ENCODE results near the gene IFI35.
"Not testable (repeated sequence)": the region's sequence is repeated elsewhere in the genome, so short reads cannot be mapped to it uniquely, and the experiment has no call there.

IFI35 gene

GRCh38 chr17:42997984-42998938 lies 8.3 kb upstream of the IFI35 start, which contains the start of gene RPL27:
TSS of gene RPL27 (plus strand) at chr17:42998419. CDS start at chr17:42998751, 332 bp downstream.
- peak; percentile 94 for DNase-seq (ENCODE audit: low read depth)

DNA sequence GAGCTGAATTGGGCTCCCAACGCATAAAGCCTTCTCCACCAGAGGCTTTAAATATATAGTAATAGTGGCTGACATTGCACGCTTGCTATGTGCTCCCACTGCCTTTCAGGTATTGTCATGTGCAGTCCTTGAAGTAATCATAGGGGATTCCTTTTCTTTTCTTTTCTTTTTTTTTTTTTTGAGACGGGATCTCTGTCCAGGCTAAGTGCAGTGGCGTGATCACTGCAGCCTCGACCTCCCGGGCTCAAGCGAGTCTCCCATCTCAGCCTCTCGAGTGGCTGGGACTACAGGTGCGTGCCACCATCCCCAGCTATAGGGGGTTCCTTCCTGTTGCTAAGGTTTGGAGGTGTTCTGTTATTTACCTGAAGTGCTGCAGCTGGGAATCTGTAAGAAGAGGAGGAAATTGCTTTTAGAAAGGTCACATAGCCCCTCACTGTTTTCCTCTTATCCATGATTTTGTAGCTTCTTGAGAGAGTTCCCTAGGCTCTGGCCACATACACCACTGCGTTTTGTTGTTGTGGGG lies 7.5 kb upstream of the IFI35 start:
- DNase-seq (ENCODE audit: low read depth), result no peak

DNA sequence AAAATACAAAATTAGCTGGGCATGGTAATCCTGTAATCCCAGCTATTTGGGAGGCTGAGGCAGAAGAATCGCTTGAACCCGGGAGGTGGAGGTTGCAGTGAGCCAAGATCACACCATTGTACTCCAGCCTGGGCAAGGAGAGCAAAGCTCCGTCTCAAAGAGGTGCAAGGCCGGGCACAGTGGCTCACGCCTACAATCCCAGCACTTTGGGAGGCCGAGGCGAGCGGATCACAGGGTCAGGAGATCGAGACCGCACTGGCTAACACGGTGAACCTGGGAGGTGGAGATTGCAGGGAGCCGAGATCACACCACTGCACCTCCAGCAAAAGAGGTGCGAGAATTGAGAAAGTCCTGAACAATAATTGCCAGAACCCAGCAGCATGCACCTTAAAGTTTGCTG lies 5.7 kb upstream of the IFI35 start:
- DNase-seq (ENCODE audit: low read depth), result not testable (repeated sequence)

GRCh38 chr17:43003542-43004172 lies 2.9 kb upstream of the IFI35 start:
- DNase-seq (ENCODE audit: low read depth), result no peak

- no peak for DNase-seq (ENCODE audit: low read depth)
Measured at GRCh38 chr17:43010667-43011308, 4.2 kb downstream of the IFI35 start.

GRCh38 chr17:43011728-43012472 lies 5.3 kb downstream of the IFI35 start:
- DNase-seq (ENCODE audit: low read depth), result no peak

- no peak for DNase-seq (ENCODE audit: low read depth)
Measured at GRCh38 chr17:43013296-43013695, 6.7 kb downstream of the IFI35 start.

DNA sequence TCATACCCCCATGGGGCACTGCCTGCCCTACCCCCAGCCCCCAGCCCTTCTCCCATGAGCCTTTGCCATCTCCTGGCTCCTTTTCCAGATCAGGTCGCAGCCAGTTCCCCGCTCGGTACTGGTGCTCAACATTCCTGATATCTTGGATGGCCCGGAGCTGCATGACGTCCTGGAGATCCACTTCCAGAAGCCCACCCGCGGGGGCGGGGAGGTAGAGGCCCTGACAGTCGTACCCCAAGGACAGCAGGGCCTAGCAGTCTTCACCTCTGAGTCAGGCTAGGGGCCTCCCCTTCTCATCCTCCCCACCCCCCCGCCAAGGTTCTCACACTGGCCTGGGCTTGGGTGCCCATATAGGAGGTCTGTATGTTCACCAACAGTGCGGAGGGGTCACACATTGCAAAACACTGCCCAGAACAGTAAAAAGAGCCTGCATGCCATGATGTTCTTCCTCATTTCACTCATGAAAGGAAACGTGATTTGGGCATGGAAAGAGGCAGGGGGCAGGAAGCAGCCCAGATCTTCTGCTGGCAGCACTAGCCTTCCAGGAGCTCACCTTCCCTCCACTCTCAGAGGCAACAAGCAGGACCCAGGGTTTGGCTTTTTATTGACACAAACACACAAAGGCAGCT lies 7.5 kb downstream of the IFI35 start:
- no peak for DNase-seq (ENCODE audit: low read depth)

GRCh38 chr17:43014649-43015542 lies 8.3 kb downstream of the IFI35 start:
- DNase-seq (ENCODE audit: low read depth), result no peak

- DNase-seq (ENCODE audit: low read depth), result no peak
Measured at GRCh38 chr17:43015579-43015978, 9.0 kb downstream of the IFI35 start.

- DNase-seq (ENCODE audit: low read depth), result no peak
Measured at GRCh38 chr17:43016216-43016615, 9.6 kb downstream of the IFI35 start.

DNA sequence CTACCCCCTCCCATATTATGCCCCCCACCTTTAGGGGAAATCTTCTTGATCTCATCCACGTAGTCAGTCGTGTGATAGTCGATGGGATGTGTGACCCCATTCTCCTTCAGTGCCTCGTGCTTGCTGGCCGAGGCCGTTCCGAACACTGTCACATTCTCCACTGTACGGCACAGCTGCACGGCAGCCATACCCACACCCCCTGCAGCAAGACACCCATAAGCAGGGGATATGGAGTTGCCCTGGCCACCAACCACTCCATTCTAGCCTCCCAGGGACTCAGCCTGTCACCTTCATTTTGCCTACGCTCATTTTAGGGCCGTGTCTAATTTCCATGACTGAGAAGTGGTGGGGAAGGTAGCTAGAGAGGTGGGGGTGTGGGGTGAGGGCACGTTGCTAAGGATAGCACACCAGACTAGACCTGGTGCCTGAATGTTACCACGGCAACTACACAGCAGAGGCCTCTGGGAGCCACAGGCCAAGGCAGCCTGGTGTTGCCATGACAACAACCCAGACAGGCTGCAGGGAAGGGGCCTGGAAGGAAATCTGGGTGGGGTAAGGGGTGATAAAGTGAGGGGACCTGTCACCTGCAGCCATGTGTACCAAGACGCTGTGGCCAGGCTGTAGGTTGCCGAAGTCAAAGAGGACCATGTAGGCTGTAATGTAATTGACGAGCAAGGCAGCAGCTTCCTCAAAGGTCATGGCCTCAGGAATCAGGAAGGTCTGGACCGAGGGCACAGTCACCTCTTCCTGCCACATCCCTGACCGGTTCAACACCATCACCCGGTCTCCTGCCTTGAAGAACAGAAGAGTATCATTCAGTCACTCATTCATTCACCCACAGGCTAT lies 11.6 kb downstream of the IFI35 start:
- DNase-seq (ENCODE audit: low read depth), result no peak

GRCh38 chr17:43018932-43019331 lies 12.3 kb downstream of the IFI35 start:
- no peak for DNase-seq (ENCODE audit: low read depth)

GRCh38 chr17:43019418-43019817 lies 12.8 kb downstream of the IFI35 start:
- no peak for DNase-seq (ENCODE audit: low read depth)

DNA sequence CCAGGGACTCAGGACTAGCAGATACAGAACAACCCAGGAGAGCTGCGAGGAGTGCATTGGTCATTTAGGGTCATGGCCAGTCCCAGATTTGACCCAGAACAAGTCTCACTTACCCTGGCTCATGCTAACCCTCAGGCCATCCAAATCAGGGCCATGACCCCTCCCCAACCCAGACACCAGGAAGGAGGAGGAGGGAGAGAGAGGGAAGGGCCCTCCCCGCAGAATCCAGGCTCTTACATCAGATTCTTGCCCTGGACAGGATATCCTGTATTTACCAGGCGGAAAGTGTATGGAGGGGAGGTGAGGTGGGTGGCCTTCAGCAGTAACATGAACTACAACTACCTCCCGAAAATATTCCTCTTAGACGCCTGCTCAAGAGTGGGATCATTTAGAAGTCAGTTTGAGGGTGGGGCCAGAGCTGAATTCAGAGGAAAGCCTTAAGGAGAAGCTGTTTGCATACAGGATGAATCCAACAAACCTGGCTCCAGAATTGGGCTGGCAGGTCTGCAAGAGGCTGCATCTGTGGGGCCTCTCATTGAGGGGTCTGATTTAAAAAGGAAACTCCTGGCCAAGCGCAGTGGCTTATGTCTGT lies 13.5 kb downstream of the IFI35 start:
- no peak for DNase-seq (ENCODE audit: low read depth)

DNA sequence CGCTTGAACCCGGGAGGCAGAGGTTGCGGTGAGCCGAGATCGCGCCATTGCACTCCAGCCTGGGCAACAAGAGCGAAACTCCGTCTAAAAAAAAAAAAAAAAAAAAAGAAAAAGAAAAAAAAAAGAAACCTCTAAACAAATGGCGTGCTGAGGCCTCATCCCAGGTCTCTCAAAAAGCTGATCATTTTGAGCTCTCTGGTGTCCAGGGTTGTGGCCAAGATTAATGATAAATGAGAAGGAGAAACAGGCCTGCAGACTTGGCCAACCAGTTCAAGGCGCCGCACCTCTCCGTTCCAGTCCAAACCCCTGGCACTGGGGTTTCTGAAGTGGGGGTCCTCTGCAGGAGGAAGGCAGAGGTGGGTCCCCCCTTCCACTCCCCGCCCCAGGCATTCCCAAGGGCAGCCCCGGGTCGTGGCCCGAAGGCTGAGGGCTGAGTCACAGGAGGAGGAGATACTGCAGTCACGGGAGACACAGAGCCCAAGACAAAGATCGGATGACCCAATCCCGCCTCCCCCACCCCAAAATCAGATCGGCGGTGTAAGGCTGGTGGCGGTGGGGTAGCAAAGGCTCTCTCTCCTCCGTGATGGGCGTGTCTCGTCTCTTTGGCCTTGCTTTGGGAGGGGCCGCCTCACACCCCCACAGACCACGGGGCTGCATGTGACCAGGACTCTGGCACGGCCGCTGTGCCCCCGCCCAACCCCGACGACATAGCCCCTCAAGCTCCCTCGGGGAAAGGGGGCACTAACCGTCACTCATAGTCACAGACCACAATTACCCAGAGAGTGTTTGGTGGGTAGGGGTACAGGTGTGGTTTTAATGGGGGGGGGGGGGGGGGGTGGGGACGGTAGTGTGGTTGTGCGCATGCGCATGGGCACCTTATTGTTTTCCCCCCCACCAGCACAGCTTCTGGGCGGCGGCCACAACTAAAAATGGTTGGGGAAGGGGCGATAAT lies 14.5 kb downstream of the IFI35 start:
- DNase-seq (ENCODE audit: low read depth), result no peak

GRCh38 chr17:43021741-43022512 lies 15.3 kb downstream of the IFI35 start, which contains the start of gene VAT1:
TSS of gene VAT1 (minus strand) at chr17:43022385. CDS start at chr17:43022322, 63 bp downstream.
- DNase-seq (ENCODE audit: low read depth), result no peak

Measured in stimulated activated CD8-positive, alpha-beta memory T cell treated with anti-CD3 and anti-CD28 coated beads, Interleukin-7, amount 100 ng/mL, for 24 hours (primary cell).